HG03460 (cell line): ENCODE measurements around the gene STAT4.

Experiments
- ATAC-seq: cut with Tn5 transposase; IDR thresholded peaks from one replicate; pipeline ENCODE4 v1.9.1; 2021; ENCODE audit not compliant: unreplicated experiment

The STAT4 gene

GRCh38 chr2:191174442-191174841, 23.6 kb upstream of the STAT4 start:
- ATAC-seq: no peak

- no peak for ATAC-seq
Observed at GRCh38 chr2:191173206-191173605, 22.4 kb upstream of the STAT4 start.

DNA sequence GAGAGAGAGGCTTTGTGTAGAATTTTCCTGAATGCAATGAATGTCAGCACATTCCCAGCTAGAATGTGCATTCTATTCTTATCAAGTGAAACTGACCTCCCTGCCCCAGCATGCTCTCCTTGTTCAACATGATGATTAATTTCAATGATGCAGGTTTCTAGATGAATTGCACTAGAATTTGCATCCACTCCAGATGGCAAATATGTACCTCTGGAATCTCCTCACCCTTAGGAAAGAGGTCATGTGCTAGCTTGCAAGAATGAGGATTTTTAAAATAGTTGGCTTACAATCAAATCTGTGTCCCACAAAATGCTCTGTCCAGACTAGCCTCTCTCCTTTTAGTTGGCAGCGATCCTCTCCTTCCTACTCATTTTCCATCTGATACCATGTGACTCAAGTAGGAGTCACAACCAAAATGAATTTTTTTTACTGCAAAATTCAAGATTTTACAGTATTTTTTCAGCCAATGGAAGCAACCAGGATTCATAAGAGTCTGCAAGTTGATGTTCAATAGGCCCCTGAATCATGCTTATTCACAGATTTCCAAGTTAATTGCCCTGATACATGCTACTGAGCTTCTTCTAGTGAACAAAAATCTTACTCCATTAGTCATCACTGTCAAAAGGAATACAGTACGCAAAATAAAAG, 21.0 kb upstream of the STAT4 start:
- ATAC-seq: no peak

GRCh38 chr2:191171286-191171685, 20.5 kb upstream of the STAT4 start:
- no peak for ATAC-seq

GRCh38 chr2:191170773-191171172, 20.0 kb upstream of the STAT4 start:
- ATAC-seq: no peak

DNA sequence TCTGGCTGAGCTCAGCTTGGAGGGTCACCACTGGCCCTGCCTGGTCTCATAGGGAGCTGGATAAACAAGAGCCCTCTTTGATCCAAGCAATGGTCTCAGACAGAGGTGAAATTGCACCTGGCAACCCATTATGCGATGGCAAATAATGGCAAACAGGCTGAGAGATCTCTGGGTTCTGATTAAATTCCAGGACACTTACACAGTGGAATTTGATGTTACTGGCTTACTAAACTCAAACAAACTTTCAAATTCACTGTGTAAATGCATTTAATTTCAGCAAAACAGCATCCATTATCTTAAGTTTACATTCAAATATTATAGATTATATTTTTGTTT, 19.5 kb upstream of the STAT4 start:
- no peak for ATAC-seq

- ATAC-seq: no peak
Observed at GRCh38 chr2:191169456-191170300, 18.9 kb upstream of the STAT4 start.

- ATAC-seq: no peak
Observed at GRCh38 chr2:191167766-191168165, 17.0 kb upstream of the STAT4 start.

DNA sequence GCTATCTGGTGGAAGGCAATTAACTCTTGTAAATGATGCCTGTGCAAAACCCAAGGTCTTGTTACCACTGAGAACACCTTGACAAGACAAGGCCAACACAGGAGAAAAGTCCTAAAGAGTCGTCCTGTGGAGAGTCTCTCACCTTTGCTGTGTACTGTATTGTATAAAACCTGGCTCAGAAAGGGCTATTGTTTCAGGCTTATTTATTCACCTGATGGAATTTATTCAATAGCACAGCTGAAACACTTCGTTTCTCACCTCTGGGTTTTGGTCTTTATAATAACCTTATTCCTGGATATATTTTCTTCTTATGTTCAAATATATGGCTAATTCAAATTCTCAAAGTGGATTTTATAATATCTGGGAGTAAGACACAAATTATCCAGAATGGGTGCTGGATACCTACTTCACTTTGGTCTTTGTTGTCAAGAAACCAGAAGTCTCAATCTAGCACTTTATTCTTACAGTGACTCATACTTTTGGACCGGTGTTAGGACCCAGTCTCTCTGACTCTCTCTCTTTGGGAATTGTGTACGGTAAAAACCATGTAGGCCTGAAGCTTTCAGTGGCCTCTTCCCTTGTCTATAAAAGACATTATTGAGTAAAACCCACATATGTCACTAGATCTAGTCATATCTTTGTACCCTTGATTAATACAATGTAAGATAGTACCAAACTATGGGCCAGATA, 16.1 kb upstream of the STAT4 start:
- ATAC-seq: no peak

- no peak for ATAC-seq
Observed at GRCh38 chr2:191166111-191166755, 15.4 kb upstream of the STAT4 start.

DNA sequence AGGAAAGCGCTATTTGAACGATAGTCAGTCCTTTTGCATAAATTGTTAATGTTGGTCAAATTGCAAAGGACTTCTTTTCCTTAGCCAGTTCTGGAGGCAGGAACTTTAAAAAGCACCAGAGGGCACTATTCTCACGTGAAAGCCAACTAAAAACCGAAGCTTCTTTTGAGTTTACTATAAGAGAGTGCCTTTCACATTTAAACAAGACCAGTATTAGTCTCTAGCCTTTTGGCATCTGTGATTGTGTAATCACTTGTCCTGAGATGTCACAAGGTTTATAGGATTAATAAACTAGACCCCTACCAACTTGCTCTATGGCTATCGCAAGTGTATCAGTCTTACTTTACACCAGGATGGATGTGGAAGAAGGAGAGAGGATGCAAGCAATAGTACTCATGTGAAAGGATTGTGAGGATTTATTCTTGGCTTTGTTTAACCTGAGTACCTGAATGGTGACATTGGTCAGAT, 14.4 kb upstream of the STAT4 start:
- peak; percentile 77 for ATAC-seq

GRCh38 chr2:191158747-191159146, 8.0 kb upstream of the STAT4 start:
- ATAC-seq: no peak

GRCh38 chr2:191158193-191158592, 7.4 kb upstream of the STAT4 start:
- no peak for ATAC-seq

DNA sequence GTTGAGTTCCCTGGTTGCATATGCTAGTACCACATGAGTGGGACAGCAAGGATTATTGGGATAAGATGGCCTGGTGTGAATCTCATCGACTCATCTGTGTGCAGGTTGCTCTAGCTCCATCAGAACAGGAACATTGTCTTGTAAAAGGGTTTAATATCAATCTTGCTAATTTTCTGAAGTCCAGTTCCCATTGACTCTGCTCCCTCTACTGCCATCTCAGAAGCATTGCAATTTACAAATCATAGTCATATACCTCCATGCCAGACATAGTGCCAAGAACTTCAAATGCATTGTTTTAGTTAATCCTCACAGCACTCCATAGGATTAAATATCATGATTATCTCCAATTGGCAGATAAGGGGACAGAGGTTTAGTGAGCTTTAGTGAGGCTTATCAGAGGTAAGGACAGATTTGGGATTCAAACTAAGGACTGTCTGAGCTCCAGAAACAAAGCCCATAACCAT, 4.8 kb upstream of the STAT4 start:
- ATAC-seq: peak; percentile 32

DNA sequence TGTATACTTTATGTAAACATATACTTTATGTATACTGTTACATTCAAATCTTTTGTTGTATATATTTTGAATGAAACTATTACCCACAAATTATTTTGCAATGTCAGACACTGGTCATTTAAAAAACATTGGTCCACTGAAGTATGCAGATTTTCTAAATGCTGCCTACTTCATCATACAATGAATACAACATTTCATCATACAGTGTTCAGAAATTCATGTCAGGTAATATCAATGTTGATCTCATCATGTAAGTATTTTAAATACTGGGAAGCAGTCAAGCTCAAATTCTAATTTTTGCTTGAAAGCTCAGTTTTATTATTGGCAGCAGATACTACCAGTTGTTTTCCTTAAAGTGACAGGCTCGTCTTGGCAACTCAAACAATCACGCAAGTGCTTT, 2.9 kb upstream of the STAT4 start:
- no peak for ATAC-seq

GRCh38 chr2:191152482-191153240, 1.9 kb upstream of the STAT4 start:
- ATAC-seq: no peak

GRCh38 chr2:191151331-191151730, 537 bp upstream of the STAT4 start:
- ATAC-seq: no peak

DNA sequence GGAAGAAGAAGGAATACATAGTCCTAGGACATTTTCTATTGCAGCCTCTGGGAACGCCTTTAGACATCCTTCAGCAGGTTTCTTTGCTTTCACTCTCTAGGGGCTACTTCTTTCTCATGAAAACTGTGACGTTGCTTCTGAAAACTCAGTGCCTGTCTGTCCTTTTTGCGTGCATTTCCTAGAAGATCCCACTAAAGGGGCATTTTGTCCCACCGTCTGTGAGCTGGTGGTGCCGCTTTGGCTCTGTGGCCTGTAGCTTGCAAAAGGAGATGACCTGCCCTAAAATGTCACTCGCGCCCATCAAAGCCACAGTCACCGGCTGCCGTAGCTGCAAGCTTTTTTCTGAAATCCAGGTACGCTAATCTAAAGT, 579 bp downstream of the STAT4 start:
- peak; percentile 23 for ATAC-seq

- no peak for ATAC-seq
Observed at GRCh38 chr2:191149391-191149790, 1.4 kb downstream of the STAT4 start.

DNA sequence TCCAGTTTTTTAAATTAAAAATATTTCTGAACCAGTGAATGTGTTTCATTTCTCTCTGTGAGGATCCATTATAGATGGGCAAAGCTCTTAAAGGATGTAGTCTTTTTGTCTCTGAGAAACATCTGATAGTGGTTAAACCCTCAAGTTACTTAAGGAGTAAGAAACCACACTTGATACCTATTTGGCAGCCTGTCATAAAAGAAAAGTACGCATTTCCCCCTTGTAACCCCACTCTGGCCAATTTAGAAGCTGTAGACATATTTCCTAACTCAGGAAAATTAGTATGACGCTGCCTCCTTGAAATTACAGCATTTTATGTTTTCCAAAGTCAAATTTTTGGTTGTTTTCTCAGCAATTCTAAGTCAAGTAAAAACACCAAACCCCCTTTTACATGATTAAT, 2.0 kb downstream of the STAT4 start:
- no peak for ATAC-seq

DNA sequence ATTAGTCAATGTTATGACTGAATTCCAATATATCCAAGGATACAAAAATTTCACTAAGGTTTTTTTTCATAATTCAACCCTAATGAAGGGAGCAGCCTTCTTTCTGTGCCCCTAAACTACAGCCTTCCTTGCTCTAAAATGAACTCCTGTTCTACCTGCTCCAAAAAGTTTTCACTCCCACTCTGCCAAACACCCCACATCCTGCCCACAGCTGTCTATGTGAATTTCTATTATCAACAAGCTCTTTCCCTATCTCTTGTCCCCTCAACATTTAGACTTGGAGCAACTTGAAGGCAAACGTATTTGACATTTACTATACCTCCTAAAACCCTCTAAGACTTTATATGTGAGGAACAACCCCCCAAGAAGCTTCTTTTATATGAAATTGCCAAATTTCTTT, 2.5 kb downstream of the STAT4 start:
- no peak for ATAC-seq
